Measurements from ENCODE around the gene TANC1.
"Not testable (repeated sequence)": the region's sequence is repeated elsewhere in the genome, so short reads cannot be mapped to it uniquely, and the experiment has no call there.

The TANC1 gene

DNA sequence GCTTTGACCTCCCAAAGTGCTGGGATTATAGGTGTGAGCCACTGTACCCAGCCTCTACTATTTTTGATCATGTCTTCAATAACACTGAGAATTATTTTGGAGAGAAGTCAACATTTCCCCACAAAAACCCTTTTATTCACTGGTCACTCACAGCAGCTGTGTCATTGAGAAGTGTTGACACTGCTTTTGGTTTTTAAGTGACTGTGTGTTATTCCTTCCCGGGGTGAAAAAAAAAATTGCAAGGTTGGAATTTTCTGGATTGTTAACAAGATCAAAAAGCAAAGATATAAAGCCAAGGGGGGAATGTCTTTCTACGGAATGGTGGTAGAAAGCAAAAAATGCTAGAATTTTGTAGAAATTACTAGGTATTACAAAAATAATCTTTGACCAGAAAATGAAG lies 61.5 kb downstream of the TANC1 start:
- DNase-seq (ENCODE audit: low read depth in 2 of 2), result no peak

- DNase-seq (ENCODE audit: low read depth in 2 of 2), result no peak
Measured at GRCh38 chr2:159030674-159031380, 62.4 kb downstream of the TANC1 start.

DNA sequence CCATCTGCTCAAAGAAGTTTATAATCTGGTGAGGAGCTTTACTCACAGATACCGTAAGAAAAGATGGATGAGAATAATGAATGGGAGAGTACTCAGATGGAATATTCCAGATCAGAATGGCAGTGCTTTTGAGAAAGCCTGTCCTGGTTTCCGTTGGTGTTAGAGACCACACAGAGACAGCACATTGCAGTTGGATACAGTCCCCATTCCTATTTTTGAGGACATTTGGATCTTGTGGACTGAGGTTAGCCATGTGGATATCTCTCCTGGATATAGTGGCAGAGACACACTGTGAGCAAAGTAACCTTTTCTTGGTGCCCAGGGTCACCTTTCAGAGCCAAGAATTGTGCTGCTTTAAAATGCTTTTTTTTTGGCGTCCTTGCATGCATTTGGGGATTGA lies 63.7 kb downstream of the TANC1 start:
- DNase-seq (ENCODE audit: low read depth in 2 of 2), result no peak

DNA sequence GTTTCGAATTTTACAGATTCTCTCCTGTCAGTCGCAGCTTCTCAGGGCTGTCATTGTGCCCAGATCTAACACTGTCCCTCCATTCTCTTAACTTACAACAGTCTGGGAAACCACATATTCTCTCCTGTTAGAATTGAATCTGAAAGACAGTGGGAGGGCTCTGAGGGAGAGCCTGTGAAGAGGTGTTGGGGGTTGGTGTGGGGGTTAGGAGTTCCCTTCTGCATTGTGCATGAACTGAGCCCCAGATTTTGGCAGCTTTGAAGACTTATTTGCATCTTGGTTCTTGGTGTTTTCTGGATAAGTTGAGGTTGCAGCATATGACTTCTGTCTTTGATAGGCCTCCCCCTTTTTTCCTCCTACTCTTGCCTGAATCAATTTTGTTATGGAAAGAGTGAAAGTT lies 64.1 kb downstream of the TANC1 start:
- no peak for DNase-seq (ENCODE audit: low read depth in 2 of 2)

GRCh38 chr2:159034713-159035112 lies 66.3 kb downstream of the TANC1 start:
- no peak for DNase-seq (ENCODE audit: low read depth in 2 of 2)

DNA sequence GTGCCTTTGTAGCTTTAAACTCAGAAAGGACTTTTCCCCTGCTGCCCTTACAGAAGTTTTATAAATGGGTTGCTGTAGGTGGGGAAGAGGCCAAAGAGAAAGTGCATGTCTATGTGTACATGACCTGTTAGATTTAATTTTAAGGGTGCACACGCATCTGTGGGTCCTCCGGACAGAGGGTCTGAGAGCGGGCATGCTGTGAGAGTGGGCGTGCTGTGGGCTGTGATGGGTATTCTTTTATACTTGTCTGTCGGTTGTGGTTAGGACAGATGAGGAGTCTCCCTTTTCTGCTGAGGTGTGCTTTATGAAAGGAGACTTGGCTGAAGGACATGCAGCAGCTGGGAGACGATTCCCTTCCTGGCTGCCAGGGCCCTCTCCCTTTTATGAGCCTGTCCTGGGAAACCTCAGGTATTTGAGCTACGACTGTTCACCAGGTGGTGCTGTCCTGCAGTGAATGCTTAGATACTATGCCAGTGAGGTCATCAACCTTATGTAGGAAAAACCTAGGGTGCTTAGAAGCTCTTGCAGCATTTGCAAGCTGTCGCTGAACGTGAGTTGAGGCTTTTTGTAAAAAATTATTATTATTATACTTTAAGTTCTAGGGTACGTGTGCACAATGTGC lies 67.5 kb downstream of the TANC1 start:
- DNase-seq (ENCODE audit: low read depth in 2 of 2), result no peak

- DNase-seq (ENCODE audit: low read depth in 2 of 2), result not testable (repeated sequence)
Measured at GRCh38 chr2:159036461-159036860, 68.0 kb downstream of the TANC1 start.

GRCh38 chr2:159041328-159041727 lies 72.9 kb downstream of the TANC1 start:
- DNase-seq (ENCODE audit: low read depth in 2 of 2), result not testable (repeated sequence)

- no peak for DNase-seq (ENCODE audit: low read depth in 2 of 2)
Measured at GRCh38 chr2:159042115-159042850, 73.8 kb downstream of the TANC1 start.

DNA sequence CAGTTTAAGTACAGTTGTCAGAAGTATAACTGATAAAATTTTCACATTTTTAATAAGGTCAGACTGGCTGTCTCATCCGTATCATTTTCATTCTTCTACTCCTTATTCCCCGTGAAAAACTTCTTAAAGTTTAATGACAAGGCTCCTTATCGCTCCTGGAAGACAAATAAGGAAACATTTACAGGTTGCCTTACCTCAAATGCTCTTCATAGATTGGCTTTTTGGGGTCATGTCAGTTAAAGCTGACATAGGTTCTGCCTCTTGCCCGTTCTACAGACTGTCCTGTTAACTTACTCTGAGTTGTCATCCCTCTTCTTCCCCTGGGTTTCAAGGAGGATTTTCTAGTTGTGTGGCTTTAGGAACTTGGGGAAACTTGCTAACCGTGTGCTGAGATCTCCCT lies 75.3 kb downstream of the TANC1 start:
- DNase-seq (ENCODE audit: low read depth in 2 of 2), result no peak

- no peak for DNase-seq (ENCODE audit: low read depth in 2 of 2)
Measured at GRCh38 chr2:159044804-159045286, 76.4 kb downstream of the TANC1 start.

DNA sequence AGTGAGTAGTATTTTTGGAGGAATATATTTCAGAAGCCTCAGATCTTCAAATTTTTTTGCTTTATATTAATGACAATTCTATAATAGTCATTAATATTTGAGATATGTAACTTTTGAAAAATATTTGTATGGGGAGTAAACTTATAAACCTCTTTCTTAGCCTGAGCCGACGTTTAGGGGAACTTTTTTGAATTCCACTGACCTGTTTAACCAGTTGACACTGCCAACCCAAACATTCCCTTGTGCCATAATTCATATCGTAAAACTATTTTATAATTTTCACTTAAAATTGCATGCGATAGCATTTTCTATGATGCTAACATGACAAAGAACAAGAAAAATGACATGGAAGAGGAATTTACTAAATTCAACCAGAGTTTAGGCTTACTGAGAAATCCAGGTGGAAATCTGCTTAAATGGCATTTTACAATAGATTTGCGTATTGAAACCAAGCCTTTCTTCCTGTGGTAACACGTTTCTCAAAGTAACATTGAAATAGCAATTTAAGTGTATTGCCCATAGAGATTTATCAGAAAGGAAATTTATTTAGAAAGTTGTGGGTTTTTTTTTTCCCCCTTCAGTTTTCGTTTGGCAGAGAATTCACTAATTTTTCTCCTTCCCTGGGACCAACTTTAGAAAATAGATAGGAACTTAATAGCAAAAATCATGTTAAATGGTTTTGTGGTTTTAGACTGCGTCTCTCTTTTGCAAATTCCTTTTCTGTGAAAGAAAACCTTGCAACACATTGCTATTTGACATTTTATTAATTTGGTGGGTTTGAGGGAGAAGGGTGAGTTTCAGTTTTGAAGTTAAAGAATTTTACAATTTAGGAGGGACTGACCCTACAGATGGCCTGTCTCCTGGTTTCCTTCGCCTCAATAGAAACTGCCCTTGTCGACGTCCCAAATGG lies 77.4 kb downstream of the TANC1 start:
- no peak for DNase-seq (ENCODE audit: low read depth in 2 of 2)

DNA sequence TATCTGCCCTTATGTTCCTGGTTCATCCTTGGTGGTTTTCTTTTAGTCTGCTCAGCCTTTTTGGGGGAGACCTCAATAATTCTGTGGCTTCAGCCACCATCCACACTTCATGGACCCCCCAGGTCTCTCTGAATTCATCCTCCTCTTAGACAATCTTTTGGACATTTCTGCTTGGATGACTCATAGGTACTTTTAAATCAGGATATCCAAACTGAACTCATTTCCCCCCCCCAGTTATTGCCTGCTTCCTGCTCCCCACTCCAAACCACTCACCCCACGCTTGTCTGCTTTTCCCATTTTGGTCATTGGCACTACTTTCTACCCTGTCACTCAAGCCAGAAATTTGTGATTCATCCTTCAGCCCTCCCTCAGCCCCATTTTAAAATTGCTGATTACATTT lies 78.5 kb downstream of the TANC1 start:
- DNase-seq (ENCODE audit: low read depth in 2 of 2), result no peak

DNA sequence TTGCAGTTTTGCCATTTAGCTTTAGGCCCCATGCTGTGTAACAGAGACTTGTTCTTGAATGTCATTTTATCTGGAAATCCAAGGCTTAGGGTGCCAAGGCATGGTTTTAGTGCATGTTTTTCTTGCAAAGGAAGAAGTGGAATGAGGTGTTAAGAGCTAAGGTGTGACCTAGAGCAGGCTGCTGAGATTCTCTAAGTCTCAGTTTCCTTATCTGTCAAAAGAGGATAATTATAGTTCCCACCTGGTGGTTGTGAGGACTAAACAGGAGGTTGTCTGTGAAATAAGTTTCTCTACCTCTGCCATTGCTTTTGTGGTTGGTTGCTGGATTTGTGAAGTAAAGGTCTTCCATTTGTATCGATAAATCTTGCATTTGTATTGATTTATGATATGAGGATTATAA lies 82.0 kb downstream of the TANC1 start:
- DNase-seq (ENCODE audit: low read depth in 2 of 2), result no peak

GRCh38 chr2:159051133-159051532 lies 82.7 kb downstream of the TANC1 start:
- DNase-seq (ENCODE audit: low read depth in 2 of 2), result no peak

- DNase-seq (ENCODE audit: low read depth in 2 of 2), result no peak
Measured at GRCh38 chr2:159051661-159052060, 83.2 kb downstream of the TANC1 start.

DNA sequence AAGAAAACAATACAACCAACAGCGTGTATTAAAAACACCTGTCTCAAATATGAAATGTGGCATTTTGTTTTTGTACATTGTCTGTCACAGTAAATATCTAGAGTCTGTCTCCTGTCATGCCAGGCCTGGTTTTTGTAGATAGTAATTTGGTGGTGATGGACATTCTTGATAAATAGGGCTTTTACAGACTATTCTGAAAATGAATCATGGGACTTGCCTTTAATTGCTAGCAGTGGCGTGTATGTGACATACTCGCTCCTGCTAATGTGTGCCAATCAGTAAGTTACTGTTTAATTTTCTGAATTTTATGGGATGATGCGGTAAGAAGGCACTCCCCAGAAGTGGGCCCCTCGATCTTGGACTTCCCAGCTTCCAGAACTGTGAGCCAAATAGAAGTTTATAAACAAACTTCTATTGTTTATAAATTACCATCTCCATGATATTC lies 83.7 kb downstream of the TANC1 start:
- no peak for DNase-seq (ENCODE audit: low read depth in 2 of 2)

- no peak for DNase-seq (ENCODE audit: low read depth in 2 of 2)
Measured at GRCh38 chr2:159053161-159054031, 85.0 kb downstream of the TANC1 start.

DNA sequence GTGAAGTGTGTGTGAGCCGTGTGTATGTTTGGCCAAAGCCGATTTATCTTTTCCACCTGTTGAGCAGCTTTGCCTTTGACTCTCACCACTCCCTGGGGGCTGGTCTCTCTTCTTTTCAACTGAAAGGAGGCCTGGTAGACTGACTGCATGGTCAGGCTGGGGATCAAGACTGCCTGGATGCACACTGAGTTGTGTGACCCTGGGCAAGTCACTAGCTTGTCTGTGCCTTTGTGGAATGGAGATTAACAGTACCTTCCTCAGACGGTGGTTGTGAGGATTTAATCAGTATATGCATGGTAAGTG lies 85.5 kb downstream of the TANC1 start:
- DNase-seq (ENCODE audit: low read depth in 2 of 2), result no peak

DNA sequence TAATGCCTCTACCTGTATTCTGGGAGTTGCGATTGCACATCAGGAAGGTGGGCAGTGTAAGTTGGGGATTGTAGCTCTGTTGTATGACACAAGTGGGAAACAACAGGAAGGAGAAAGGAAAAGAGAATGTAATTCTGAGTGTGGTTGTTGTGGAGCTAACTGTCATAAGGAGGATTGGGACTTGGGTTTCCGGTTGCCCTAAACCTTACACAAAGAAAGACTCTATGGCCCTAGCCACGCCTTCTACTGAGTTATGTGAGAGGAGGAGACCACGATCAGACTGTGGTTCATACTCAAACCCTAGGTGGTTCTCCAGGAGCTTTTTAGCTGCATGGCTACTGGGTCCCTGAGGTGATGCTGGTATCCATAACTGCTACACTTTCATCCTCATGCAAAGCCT lies 86.5 kb downstream of the TANC1 start:
- DNase-seq (ENCODE audit: low read depth in 2 of 2), result no peak

DNA sequence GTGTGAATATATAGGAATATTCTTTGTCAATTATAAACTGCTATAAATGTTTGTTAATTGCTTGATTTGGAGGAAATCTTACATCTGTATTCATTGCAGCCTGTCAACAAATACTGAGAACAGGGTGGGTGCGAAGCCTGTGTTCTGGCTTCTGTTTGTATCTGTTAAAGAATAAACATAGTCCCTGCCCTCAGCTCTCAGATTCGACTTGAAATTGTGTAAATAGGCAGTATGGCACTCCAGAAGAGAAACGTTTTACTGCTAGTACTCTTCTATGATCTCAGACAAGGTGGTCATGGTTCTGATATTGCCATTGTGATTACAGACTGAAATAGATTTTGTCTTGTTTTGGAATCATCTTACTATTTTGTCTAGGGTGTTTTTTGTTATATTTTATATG lies 92.1 kb downstream of the TANC1 start:
- DNase-seq (ENCODE audit: low read depth in 2 of 2), result no peak
